Smooth muscle cell of trachea (primary cell): Measurements from ENCODE around the gene MVD. TPM values are rescaled to one million over a fixed set of nuclear protein-coding genes. Genes with fewer than 3 reads are reported as not detected.

ENCODE experiments used
- total RNA-seq: library from RNA; depleted of rRNA; stranded (reverse); fragments of >200 nt; gene quantifications from 2 replicates; pipeline ENCODE4 v1.2.1, GENCODE V29; 2014

MVD gene, protein sequence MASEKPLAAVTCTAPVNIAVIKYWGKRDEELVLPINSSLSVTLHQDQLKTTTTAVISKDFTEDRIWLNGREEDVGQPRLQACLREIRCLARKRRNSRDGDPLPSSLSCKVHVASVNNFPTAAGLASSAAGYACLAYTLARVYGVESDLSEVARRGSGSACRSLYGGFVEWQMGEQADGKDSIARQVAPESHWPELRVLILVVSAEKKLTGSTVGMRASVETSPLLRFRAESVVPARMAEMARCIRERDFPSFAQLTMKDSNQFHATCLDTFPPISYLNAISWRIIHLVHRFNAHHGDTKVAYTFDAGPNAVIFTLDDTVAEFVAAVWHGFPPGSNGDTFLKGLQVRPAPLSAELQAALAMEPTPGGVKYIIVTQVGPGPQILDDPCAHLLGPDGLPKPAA
- 68.3 and 118 TPM in 2 replicates for total RNA-seq

GRCh38 chr16:88662843-88663606, at the start of gene MVD:
Gene MVD (minus strand): TSS chr16:88663091. CDS start chr16:88663080, 11 bp downstream.

GRCh38 chr16:88706229-88706964, 43.5 kb upstream of the MVD start, which contains the start of the genes CTU2 and RNF166:
Gene CTU2 (plus strand): TSS chr16:88706503. CDS start chr16:88706531, 28 bp downstream.
Gene RNF166 (minus strand): TSS chr16:88706408. CDS start chr16:88706325, 83 bp downstream.

GRCh38 chr16:88686439-88687253, 23.8 kb upstream of the MVD start, which contains the start of gene SNAI3:
Gene SNAI3 (minus strand): TSS chr16:88686507. CDS start chr16:88686406, 101 bp downstream.

DNA sequence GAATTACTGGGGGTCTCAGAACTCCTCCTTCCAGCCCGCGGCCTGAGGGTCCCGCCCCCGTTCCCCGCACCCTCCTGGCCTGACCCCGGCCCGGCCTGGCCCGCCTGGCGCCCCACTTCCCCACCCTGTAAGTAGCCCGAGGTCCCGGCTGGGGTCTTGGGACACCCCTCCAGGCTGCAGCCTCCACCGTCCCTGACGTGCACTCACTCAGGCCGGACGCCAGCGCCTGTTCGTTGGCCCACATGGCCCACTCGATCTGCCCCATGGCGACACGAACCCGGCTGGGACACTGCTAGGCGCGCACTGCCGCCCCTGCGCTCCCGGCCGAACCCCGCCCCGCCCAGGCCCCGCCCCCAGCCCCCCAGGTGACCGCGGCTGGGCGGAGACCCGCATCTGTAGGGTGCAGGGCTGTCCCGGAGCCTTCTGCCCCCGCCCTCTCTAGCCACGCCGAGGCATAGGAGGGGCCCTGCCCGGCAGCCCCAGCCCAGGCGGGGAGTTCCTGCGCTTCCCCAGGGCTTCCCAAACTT, 12.1 kb downstream of the MVD start, which contains the start of gene CYBA:
TSS of gene CYBA (minus strand) at position 305 of the 527 bp plus-strand sequence. CDS start at position 265, 40 bp downstream.

DNA sequence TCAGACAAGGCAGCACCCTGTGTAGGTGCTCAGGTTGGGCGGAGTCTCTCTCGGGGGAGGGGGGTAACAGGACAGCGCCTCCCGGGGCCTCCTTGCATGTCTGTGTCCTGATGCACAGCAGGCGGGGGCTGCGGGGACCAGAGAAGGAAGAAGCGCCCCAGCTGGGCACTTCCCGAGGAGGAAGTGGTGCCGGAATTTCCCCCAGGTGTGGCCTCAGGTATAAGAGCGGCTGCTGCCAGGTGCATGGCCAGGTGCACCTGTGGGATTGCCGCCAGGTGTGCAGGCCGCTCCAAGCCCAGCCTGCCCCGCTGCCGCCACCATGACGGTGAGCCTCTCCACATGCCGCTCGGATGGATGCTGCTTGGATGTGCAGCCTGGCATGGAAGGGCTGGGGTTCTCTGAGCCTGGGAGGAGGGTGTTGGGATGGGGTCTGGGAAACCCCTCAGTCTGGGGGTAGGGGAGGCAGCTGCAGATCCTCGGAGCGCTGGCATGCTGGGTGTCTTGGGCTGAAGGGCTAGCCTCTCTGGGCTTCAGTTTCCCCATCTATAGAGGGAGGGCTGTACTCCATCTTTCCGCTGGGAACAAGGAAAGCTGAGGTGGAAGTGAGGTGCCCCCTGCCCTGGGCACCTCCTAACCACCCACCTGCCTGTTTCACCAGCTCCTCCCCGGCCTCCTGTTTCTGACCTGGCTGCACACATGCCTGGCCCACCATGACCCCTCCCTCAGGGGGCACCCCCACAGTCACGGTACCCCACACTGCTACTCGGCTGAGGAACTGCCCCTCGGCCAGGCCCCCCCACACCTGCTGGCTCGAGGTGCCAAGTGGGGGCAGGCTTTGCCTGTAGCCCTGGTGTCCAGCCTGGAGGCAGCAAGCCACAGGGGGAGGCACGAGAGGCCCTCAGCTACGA, 24.3 kb downstream of the MVD start, which contains the start of gene IL17C:
TSS of gene IL17C (plus strand) at position 250 of the 908 bp plus-strand sequence. CDS start at position 320, 70 bp downstream.

Other genes starting within 250 kb of the MVD start
- 1.7 and 6.3 TPM in 2 replicates for gene ZFPM1, start 209.8 kb downstream of the MVD start, total RNA-seq
- 13.1 and 13.2 TPM in 2 replicates for gene ZC3H18, start 92.7 kb downstream of the MVD start, total RNA-seq
- gene IL17C, start 24.5 kb downstream of the MVD start, total RNA-seq: not detected in 2 replicates
- gene CYBA, start 12.0 kb downstream of the MVD start, total RNA-seq: 206 and 327 TPM in 2 replicates
- gene SNAI3, start 23.4 kb upstream of the MVD start, total RNA-seq: 0.33 TPM in 1 of 2 replicates, not detected in the other
- gene RNF166, start 43.3 kb upstream of the MVD start, total RNA-seq: 7.3 and 18.4 TPM in 2 replicates
- 11.5 and 16.7 TPM in 2 replicates for gene CTU2, start 43.4 kb upstream of the MVD start, total RNA-seq
- 215 and 304 TPM in 2 replicates for gene PIEZO1, start 122.1 kb upstream of the MVD start, total RNA-seq
- gene CDT1, start 140.7 kb upstream of the MVD start, total RNA-seq: 3.3 and 10.9 TPM in 2 replicates
- 90.6 and 121 TPM in 2 replicates for gene APRT, start 148.8 kb upstream of the MVD start, total RNA-seq
- 34.9 and 57.7 TPM in 2 replicates for gene GALNS, start 193.9 kb upstream of the MVD start, total RNA-seq
- gene TRAPPC2L, start 194.0 kb upstream of the MVD start, total RNA-seq: 49.8 and 62.8 TPM in 2 replicates
- gene PABPN1L, start 203.6 kb upstream of the MVD start, total RNA-seq: not detected in 2 replicates